ENCODE data around the gene TLE7.

DNA sequence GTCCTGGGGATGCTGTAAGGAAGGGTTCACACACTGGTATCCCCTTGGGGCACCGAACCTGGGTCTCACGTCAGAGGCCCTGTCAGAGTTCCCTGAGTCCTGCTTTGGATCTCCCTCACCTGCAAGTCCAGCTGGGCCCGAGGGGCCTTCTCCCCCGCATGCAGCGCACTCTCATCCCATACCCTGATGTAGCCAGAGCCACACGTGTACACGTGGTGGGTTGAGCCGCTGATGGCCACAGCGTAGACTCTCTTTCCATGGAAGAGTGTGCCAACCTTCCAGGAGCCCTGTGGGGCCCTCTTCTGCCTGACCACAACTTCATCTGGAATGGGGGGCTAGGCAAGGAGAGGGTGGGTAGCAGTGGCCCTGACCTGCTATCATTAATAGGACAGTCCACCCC lies 9.9 kb downstream of the TLE7 start:
- no peak for TF ChIP-seq CTCF (conservative IDR thresholded peaks at IDR 0.05; ENCODE audit: low read length)
- TF ChIP-seq EZH2phosphoT487 (IDR thresholded peaks at IDR 0.05; ENCODE audit: borderline replicate concordance, low read depth, low read length) = no peak

Measured in OCI-LY7 (cell line).